Myocyte (in vitro differentiated cells): ENCODE measurements around the gene LYRM7. TPM values are rescaled to one million over a fixed set of nuclear protein-coding genes. Genes with fewer than 3 reads are reported as not detected.
"Not testable (repeated sequence)": the region's sequence is repeated elsewhere in the genome, so short reads cannot be mapped to it uniquely, and the experiment has no call there.

Experiments
- DNase-seq: peaks from one replicate; pipeline ENCODE4 v3.0.0-alpha.2; 2012; ENCODE audit warnings: low read depth
- total RNA-seq: library from RNA; depleted of rRNA; stranded (reverse); fragments of >200 nt; gene quantifications from 2 replicates; pipeline ENCODE4 v1.2.3, GENCODE V29; 2014

Gene LYRM7
- total RNA-seq, 1 donor from 2014 or later = 6.5 TPM

GRCh38 chr5:131171276-131171810 is 599 bp downstream of the LYRM7 start:
- DNase-seq = no peak

GRCh38 chr5:131180407-131180806 is 9.7 kb downstream of the LYRM7 start:
- DNase-seq = no peak

GRCh38 chr5:131182839-131183238 is 12.1 kb downstream of the LYRM7 start:
- no peak for DNase-seq

GRCh38 chr5:131185523-131186104 is 14.9 kb downstream of the LYRM7 start:
- no peak for DNase-seq

- DNase-seq = peak; percentile 23
These were observed 16.0 kb downstream of the LYRM7 start for GRCh38 chr5:131186561-131187256.

- no peak for DNase-seq
These were observed 22.4 kb downstream of the LYRM7 start for GRCh38 chr5:131193106-131193505.

- DNase-seq = not testable (repeated sequence)
These were observed 23.2 kb downstream of the LYRM7 start for GRCh38 chr5:131193897-131194296.

- no peak for DNase-seq
These were observed 24.0 kb downstream of the LYRM7 start for GRCh38 chr5:131194725-131195124.

GRCh38 chr5:131195696-131196095 is 25.0 kb downstream of the LYRM7 start:
- DNase-seq = no peak

- DNase-seq = no peak
These were observed 25.6 kb downstream of the LYRM7 start for GRCh38 chr5:131196331-131196730.

- peak; percentile 74 for DNase-seq
These were observed 27.9 kb downstream of the LYRM7 start for GRCh38 chr5:131198625-131199024.

GRCh38 chr5:131200560-131200959 is 29.8 kb downstream of the LYRM7 start:
- DNase-seq = no peak

GRCh38 chr5:131204964-131205363 is 34.2 kb downstream of the LYRM7 start:
- DNase-seq = no peak

GRCh38 chr5:131206061-131206460 is 35.3 kb downstream of the LYRM7 start:
- no peak for DNase-seq

GRCh38 chr5:131206772-131207171 is 36.0 kb downstream of the LYRM7 start:
- DNase-seq = no peak

GRCh38 chr5:131209175-131209505 is 38.4 kb downstream of the LYRM7 start:
- DNase-seq = no peak

- no peak for DNase-seq
These were observed 38.9 kb downstream of the LYRM7 start for GRCh38 chr5:131209506-131210150.

- no peak for DNase-seq
These were observed 39.4 kb downstream of the LYRM7 start for GRCh38 chr5:131210151-131210510.

- DNase-seq = no peak
These were observed 40.9 kb downstream of the LYRM7 start for GRCh38 chr5:131211669-131212068.

GRCh38 chr5:131212471-131213021 is 41.8 kb downstream of the LYRM7 start:
- DNase-seq = no peak

- DNase-seq = no peak
These were observed 44.0 kb downstream of the LYRM7 start for GRCh38 chr5:131214609-131215227.

GRCh38 chr5:131217791-131218190 is 47.0 kb downstream of the LYRM7 start:
- DNase-seq = no peak
